ENCODE measurements around the gene TOLLIP. TPM values are rescaled to one million over a fixed set of nuclear protein-coding genes. Genes with fewer than 3 reads are reported as not detected.
A peak's percentile ranks its signal among the peaks of the same experiment; 100 is the strongest.

The TOLLIP gene
- total RNA-seq, 2 donors from 2014 or later, result 51.1 to 63.9 TPM

DNA sequence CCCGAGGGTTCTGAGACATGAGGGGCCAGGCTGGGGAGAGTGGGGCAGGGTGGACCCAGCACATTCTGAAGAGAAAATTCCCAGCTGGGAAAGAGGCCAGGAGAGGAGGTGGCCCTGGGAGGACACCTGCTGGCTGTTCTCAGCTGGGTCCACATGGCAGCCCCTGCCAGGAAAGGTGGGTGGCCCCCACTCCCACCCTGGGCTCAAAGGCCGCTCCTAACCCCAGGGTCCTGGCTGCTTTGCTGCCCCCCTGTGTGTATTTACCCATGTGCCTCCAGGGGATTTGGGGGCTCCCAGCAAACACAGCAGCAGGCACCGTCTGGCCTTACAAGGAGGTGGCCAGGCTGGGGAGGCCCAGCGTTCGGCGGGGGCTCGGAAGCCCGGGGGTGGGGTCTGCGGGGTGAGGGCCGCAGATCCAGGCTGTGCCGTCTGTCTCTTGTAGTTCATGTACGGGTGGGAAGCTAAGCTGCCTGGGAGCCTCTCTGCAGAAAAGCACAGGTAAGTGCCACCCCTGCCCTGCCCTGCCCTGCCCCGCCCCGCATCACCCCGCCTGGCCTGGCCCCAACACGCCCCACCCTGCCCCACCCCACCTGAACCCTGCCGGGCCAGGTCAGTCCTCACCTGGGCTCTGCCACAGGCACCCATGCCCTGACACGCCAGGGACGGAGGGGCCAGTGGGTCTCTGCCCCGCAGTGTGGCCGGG lies 75.9 kb downstream of the TOLLIP start:
- Histone ChIP-seq H3K27ac (no peak overlapping the region), H3K4me3 (no peak overlapping the region), H3K27me3 (peaks cover 0 to 7% of the 10 kb centered on the region in 2 donors), H3K9me3 (no peaks in the 10 kb centered on the region), H3K36me3 (replicated peaks in 1 of 2; ENCODE audit: insufficient read depth in 1 of 2, low read depth in 2 of 2) (no peaks in the 10 kb centered on the region), H3K4me1 (no peaks in the 10 kb centered on the region)
- 69 to 75% methylated on average over 10 to 19 of the region's 21 CpGs for WGBS, 2 donors
- TF ChIP-seq, protein P1, sequence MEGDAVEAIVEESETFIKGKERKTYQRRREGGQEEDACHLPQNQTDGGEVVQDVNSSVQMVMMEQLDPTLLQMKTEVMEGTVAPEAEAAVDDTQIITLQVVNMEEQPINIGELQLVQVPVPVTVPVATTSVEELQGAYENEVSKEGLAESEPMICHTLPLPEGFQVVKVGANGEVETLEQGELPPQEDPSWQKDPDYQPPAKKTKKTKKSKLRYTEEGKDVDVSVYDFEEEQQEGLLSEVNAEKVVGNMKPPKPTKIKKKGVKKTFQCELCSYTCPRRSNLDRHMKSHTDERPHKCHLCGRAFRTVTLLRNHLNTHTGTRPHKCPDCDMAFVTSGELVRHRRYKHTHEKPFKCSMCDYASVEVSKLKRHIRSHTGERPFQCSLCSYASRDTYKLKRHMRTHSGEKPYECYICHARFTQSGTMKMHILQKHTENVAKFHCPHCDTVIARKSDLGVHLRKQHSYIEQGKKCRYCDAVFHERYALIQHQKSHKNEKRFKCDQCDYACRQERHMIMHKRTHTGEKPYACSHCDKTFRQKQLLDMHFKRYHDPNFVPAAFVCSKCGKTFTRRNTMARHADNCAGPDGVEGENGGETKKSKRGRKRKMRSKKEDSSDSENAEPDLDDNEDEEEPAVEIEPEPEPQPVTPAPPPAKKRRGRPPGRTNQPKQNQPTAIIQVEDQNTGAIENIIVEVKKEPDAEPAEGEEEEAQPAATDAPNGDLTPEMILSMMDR (IDR thresholded peaks at IDR 0.05), result no peak
- TF ChIP-seq POLR2A (IDR thresholded peaks at IDR 0.05), result no peak
- ATAC-seq (no peak), DNase-seq (peak in 2 of 4 donors; percentile 4 to 8)
- intact Hi-C loops (cut with DNase I), result no loop called here

DNA sequence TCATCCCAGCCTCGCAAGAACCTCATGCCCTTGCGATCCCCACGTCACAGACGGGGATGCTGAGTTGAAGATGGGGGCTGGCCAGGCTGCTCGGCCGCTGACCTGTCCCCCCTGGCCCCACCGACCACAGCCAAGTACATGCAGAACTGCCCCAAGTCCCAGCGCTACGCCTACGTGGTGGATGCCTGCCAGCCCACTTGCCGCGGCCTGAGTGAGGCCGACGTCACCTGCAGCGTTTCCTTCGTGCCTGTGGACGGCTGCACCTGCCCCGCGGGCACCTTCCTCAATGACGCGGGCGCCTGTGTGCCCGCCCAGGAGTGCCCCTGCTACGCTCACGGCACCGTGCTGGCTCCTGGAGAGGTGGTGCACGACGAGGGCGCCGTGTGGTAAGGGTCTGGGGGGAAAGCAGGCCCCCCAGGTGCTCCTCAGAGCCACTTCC lies 76.5 kb downstream of the TOLLIP start:
- ATAC-seq (no peak), DNase-seq (peak in 1 of 4 donors; percentile 5)
- Histone ChIP-seq H3K36me3 (replicated peaks in 1 of 2; ENCODE audit: insufficient read depth in 1 of 2, low read depth in 2 of 2) (no peaks in the 10 kb centered on the region), H3K4me1 (no peaks in the 10 kb centered on the region), H3K9me3 (no peaks in the 10 kb centered on the region), H3K27me3 (peaks cover 0 to 13% of the 10 kb centered on the region in 2 donors), H3K27ac (no peak overlapping the region), H3K4me3 (no peak overlapping the region)
- intact Hi-C loops (cut with DNase I), result no loop called here
- WGBS, 2 donors, result 57 to 72% methylated on average over 5 to 29 of the region's 30 CpGs
- TF ChIP-seq POLR2A (IDR thresholded peaks at IDR 0.05), result no peak
- TF ChIP-seq, protein P1 (IDR thresholded peaks at IDR 0.05), result no peak

DNA sequence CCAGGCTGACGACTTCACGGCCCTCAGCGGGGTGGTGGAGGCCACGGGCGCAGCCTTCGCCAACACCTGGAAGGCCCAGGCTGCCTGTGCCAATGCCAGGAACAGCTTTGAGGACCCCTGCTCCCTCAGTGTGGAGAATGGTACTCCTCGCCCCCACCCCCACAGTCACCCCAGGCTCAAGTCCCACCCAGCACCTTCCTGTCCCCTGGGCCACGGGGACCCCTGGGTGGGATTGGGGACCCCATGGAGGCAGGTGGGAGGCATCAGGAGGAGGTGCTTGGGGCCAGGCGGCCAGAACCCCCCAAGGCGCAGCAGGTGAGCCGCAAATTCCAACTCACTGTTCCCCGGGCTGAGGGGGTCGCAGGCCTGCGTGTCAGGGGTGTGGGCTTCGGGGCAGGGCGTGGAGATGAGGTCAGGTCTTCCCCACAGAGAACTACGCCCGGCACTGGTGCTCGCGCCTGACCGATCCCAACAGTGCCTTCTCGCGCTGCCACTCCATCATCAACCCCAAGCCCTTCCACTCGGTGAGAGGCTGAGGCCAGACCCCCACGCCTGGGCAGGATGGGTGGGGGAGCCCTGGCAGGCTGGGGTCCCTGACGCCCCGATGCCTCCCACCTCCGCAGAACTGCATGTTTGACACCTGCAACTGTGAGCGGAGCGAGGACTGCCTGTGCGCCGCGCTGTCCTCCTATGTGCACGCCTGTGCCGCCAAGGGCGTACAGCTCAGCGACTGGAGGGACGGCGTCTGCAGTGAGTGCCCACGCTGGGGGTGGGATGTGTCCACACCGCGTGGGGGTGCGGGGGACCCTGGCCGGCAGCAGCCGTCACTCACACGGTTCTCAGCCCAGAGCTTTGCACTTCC lies 77.2 kb downstream of the TOLLIP start:
- Histone ChIP-seq H3K27me3 (peaks cover 0 to 16% of the 10 kb centered on the region in 2 donors), H3K36me3 (replicated peaks in 1 of 2; ENCODE audit: insufficient read depth in 1 of 2, low read depth in 2 of 2) (no peaks in the 10 kb centered on the region), H3K27ac (no peak overlapping the region), H3K9me3 (no peaks in the 10 kb centered on the region), H3K4me1 (no peaks in the 10 kb centered on the region), H3K4me3 (no peak overlapping the region)
- TF ChIP-seq, protein P1 (IDR thresholded peaks at IDR 0.05), result no peak
- 78 to 79% methylated on average over 16 to 40 of the region's 46 CpGs for WGBS, 2 donors
- ATAC-seq (no peak), DNase-seq (peak in 2 of 4 donors; percentile 5 to 6)
- intact Hi-C loops (cut with DNase I), result no loop called here

GRCh38 chr11:1231396-1232020 lies 77.9 kb downstream of the TOLLIP start:
- intact Hi-C loops (cut with DNase I), result no loop called here
- no peaks in the 10 kb centered on the region for H3K4me1 ChIP-seq
- peaks cover 0 to 17% of the 10 kb centered on the region in 2 donors for H3K27me3 ChIP-seq
- WGBS, 2 donors, result 60% methylated on average over 14 of the region's 22 CpGs; no CpG with 5 or more reads in 1 of the 2 donors
- H3K9me3 ChIP-seq, result no peaks in the 10 kb centered on the region
- ATAC-seq (no peak), DNase-seq (peak in 2 of 4 donors; percentile 4 to 7)
- no peak for TF ChIP-seq POLR2A (IDR thresholded peaks at IDR 0.05)
- TF ChIP-seq, protein P1 (IDR thresholded peaks at IDR 0.05), result no peak
- H3K4me3 ChIP-seq, result no peak overlapping the region
- no peak overlapping the region for H3K27ac ChIP-seq
- no peaks in the 10 kb centered on the region for H3K36me3 ChIP-seq (replicated peaks in 1 of 2; ENCODE audit: insufficient read depth in 1 of 2, low read depth in 2 of 2)

Data from body of pancreas (tissue), 4 donors.